Prostate gland (tissue), 2 donors: ENCODE results near the gene HNF4A.

Experiments used
- POLR2A ChIP-seq: fragments of 450-650 bp; IDR thresholded peaks from one replicate; pipeline ENCODE4 v1.6.1; 2016; ENCODE audit warnings: antibody characterized with exemption, mild to moderate bottlenecking
- TF ChIP-seq, protein P1 (sequence below), 4 experiments: fragments of 200-600 bp in 2 of 4; fragments of 450-650 bp in 2 of 4; sonication (generic) in 2 of 4; IDR thresholded peaks; 1 replicate in 3 of 4; 2 replicates in 1 of 4; pipeline ENCODE4 v1.5.1; 2016 to 2019; ENCODE audit warnings: antibody characterized with exemption in 4 of 4, mild to moderate bottlenecking in 2 of 4, moderate library complexity in 2 of 4

DNA sequence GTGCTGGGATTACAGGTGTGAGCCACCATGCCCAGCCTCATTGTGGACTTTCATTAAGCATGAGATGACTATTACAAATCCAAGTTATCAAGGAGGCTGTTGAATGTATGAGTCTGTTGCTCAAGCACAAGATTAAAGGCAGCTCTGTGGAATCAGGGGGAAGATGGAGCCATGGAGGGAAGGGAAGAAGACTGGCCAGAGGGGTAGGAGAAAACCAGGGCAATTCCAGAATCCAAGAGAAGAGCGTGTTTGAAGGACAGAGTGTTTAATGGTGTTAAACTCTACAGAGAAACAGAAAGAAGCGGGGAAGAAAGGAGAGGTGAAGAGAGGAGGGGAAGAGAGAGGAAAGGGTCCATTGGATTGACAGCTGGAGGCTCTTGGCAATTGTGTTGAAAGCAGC is 70.4 kb downstream of the HNF4A start:
- TF ChIP-seq POLR2A: no peak
- TF ChIP-seq, protein P1, sequence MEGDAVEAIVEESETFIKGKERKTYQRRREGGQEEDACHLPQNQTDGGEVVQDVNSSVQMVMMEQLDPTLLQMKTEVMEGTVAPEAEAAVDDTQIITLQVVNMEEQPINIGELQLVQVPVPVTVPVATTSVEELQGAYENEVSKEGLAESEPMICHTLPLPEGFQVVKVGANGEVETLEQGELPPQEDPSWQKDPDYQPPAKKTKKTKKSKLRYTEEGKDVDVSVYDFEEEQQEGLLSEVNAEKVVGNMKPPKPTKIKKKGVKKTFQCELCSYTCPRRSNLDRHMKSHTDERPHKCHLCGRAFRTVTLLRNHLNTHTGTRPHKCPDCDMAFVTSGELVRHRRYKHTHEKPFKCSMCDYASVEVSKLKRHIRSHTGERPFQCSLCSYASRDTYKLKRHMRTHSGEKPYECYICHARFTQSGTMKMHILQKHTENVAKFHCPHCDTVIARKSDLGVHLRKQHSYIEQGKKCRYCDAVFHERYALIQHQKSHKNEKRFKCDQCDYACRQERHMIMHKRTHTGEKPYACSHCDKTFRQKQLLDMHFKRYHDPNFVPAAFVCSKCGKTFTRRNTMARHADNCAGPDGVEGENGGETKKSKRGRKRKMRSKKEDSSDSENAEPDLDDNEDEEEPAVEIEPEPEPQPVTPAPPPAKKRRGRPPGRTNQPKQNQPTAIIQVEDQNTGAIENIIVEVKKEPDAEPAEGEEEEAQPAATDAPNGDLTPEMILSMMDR (IDR thresholded peaks at IDR 0.05): no peak
